GM19240 (cell line): ENCODE results near the gene MOB3B.

Experiments used
- DNase-seq: peaks from one replicate; pipeline ENCODE4 v3.0.0; 2011; ENCODE audit warnings: low spot score; ENCODE audit not compliant: insufficient read length

Gene MOB3B

DNA sequence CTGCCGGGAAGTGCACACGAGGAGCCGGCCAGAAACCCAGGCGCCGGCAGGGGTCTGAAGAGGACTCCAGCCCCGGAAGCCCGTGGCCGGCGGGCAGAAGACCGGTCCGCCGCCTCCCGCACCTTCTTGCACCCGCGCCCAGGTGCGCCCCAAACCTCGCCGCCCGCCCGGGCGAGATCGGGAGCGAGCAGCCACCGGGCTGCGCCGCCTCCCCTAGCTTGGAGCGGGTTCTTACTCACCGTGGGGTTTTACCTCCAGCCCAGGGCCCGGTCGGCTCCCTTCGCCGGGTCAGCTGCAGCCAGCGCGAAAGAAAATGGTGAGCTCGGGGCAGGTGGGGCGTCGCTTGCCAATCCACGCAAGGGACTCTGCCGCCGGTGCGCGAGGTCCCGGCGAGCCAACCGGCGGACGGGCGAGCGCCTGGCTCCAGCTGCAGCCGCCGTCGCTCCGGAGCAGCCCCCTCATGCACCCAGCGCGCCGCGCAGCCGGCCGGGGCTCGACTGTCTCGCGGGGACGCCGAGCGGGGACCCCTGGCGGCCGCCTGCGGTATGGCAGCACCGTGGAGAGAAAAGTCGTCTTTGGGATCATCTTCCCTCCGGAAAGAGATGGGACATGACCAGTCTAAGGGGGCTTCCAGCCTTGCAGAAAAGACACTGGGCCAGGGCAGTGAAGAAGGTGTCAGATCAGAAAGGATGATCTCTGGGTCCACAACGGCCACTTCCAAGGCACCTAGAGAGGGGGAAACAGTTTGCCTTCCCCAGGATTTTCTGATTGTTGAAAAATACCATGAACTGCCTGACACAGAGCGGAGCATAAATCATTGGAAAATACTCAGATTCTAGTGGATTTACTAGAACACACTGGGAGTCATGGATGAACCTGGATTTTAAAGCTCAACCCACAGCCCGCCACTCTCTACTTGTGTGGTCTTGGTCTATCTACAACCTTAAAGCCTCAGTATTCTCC is at the start of gene MOB3B:
TSS of gene MOB3B (minus strand) at position 499 of the 963 bp plus-strand sequence. CDS start 74,264 bp downstream, outside the sequence.
- DNase-seq, result peak; percentile 58

GRCh38 chr9:27573634-27574590 is 44.3 kb upstream of the MOB3B start:
- peak; percentile 72 for DNase-seq

DNA sequence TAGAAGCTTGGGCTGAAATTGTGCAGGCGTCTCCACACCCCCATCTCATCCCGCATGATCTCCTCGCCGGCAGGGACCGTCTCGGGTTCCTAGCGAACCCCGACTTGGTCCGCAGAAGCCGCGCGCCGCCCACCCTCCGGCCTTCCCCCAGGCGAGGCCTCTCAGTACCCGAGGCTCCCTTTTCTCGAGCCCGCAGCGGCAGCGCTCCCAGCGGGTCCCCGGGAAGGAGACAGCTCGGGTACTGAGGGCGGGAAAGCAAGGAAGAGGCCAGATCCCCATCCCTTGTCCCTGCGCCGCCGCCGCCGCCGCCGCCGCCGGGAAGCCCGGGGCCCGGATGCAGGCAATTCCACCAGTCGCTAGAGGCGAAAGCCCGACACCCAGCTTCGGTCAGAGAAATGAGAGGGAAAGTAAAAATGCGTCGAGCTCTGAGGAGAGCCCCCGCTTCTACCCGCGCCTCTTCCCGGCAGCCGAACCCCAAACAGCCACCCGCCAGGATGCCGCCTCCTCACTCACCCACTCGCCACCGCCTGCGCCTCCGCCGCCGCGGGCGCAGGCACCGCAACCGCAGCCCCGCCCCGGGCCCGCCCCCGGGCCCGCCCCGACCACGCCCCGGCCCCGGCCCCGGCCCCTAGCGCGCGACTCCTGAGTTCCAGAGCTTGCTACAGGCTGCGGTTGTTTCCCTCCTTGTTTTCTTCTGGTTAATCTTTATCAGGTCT is 43.5 kb upstream of the MOB3B start, which contains the start of gene C9orf72:
TSS of gene C9orf72 (minus strand) at position 564 of the 716 bp plus-strand sequence. CDS start 6,361 bp downstream, outside the sequence.
- DNase-seq, result peak; percentile 32

DNA sequence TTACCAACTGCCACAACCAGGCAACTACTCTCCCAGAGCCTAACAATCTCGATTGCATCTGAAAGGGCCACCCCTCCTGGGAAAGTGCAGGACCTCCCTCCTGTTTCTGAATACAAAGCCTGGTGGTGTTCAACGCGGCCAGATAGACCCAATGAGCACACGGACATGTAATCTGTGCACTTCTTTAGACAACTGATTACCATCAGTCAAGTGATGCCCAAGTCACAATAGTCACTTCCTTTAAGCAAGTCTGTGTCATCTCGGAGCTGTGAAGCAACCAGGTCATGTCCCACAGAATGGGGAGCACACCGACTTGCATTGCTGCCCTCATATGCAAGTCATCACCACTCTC is 42.9 kb upstream of the MOB3B start:
- DNase-seq, result no peak

DNA sequence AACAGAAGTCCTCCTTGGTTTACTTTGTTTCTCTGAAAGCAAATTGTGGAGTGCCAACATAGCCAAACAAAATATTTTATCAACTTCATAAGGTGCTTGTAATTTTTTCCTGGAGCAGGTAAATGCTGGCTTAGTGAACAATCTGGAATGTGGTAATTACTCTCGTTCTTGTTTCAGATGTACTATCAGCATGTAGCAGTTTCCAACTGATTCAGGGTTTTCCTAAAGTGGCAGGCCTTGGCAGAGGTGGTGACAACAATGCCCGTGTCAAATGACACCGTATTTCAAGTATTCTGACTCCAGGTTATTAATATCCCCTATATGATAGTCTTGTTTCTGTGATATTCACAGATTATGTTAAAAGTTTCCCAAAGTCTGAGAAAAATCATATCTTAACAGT is 42.4 kb upstream of the MOB3B start:
- no peak for DNase-seq

GRCh38 chr9:27571011-27571410 is 41.4 kb upstream of the MOB3B start:
- no peak for DNase-seq

DNA sequence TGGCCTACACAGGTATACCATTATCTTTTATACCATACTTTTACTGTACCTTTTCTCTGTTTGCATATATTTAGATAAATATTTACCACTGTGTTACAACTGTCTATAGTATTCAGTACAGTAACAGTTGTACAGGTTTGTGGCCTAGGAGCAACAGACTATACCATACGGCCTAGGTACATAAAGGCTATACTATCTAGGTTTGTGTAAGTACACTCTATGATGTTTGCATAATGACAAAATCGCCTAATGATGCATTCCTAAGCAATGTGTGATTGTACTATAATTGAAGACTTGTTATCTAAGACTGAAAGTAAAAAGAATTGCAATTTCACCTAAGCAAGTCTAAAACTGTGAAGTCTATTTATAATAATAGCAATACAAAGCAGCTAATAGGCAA is 39.8 kb upstream of the MOB3B start:
- no peak for DNase-seq

DNA sequence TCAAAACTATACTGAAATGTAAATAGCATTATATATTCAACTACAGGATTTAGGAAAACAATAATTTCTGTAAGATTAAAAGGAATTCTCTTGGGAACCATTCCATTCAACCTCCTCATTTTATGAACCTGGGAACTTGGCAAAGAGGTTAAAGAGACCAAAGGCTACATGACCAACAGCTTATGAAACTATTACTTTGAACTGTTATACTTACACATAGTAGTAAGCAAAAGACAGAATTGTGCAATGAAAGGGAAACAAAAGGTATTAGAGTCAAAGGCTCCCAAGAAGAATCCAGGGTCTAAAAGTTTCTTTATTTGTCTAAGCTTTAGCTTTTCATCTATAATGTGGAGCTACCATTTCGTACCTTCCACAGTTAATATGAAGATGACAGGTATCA is 36.5 kb upstream of the MOB3B start:
- DNase-seq, result no peak

DNA sequence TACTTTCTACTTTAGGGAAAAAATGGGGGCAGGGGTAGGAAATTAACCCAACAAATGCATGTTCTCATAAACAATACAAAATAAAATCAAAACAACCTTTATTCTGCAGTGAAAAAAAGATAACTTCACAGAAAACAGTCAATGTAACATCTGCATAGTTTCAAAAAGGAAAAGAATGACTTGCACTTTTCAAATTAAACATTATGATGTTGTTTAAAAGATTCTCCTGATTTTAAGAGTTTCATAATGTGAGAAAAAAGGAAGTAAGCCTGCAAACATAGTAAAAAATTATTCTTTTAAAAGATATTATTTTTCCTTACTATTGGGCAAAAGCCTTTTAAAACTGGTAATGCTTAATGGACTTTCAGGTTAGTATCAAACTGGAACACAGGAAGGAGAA is 36.1 kb upstream of the MOB3B start:
- DNase-seq, result no peak

DNA sequence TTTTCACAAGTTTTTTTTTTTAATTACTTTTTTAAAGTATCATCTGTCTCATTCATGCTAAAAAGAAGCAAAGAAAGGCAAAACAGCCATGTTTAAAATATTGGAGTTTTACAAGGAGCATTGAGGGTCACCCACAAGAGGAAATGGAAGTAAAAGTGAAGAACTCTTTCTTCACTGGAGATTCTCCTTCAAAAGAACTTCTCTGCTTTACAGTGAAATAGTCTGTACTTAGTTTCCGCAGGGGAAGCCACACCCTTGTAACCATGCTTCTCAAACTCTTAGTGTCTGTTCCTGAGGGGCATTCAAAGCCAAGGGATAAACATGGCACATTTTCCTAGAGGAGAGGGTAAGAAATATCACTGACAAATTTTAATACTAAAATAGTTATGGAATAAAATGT is 35.1 kb upstream of the MOB3B start:
- DNase-seq, result no peak

DNA sequence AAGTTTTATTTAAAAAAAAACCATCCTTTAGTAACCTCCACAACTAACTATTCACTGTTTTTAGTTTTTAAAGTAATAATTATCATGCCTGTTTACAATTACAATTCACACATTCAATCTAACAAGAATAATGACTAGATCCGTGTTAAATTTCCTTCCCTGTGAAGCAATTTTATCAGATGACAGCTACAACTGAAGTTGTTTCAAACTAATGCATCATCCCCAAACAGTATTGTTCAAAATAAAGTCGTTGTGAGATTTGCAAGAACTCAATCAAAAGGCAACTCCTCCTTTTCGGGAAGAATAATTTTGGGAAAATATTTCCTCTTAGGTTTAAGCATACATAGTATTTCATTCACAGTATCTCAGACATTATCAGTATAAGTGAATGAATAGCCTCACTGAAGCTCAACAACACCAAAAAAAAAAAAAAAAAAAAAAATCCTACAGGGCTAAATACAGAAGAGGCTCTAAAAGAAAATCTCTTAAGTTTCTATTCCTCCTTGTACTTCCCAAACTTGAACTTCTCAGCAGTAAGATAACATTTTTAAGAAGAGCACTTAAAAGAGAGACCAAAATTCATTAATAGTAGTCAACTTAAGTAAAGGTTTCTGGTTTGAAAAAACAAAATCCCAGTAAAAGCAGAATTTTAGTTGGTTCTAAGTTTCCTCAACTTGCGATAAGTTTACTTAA is 34.3 kb upstream of the MOB3B start:
- DNase-seq, result no peak

- DNase-seq, result no peak
Measured at GRCh38 chr9:27561685-27562084, 32.1 kb upstream of the MOB3B start.

GRCh38 chr9:27560457-27560856 is 30.8 kb upstream of the MOB3B start:
- no peak for DNase-seq

DNA sequence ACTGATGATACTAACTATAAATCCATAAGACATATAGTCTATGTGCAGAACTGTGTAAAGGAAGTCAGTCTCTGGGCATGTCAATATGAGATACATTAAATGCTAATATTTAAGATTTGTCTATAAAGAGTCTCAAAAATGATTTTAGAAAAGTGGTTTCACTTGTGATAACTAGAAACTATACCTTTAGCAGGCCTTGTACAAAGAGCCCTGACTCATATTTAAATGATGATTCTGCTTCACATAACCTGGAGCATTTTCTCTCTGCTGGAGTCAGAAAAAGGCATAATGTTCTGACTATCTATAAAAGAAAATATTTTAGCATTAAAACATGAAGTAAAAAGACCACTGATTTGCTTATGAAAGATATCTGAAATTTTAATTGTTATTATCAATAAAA is 28.7 kb upstream of the MOB3B start:
- DNase-seq, result no peak

DNA sequence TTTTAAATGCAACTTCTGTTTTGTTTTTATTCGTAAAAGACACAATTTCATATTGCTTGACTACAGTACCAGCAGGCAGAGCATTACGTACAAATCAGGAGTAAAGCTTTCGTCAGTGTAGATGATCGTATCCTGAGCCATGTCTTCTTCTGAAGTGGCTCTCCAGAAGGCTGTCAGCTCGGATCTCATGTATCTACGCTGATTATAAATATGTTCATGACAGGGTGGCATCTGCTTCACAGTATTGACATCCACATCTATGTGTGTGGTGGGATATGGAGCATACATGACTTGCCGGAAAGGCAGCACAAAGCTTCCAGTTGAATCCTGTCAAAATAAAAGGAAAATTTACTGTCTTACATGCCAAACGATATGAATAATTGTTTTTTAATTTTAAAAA is 26.9 kb upstream of the MOB3B start:
- no peak for DNase-seq

- no peak for DNase-seq
Measured at GRCh38 chr9:27554712-27555111, 25.1 kb upstream of the MOB3B start.

DNA sequence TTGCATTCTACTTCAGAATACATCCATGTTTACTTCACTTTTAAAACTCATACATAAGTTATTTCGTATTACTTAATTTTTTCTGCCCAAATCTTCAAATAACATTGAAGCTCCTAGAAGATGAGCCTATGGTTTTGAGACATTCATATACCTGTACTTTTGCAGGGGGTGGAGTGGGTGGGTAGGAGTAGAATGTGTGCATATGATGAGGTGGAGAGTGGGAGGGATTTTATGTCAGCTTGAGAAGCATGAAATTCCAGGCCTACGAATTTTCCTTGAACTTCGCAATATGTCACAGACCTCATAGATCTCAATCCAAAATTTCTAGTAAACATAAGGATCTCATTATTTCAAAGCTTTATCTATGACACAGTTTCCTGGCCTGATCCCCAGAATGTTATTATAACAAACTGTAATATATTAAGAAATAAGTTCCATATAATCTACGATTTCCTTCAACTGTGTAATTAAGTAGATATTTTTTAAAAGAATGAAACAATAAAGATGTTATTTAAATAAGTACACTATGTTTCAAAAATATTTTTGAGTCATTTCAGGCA is 19.7 kb upstream of the MOB3B start:
- no peak for DNase-seq

DNA sequence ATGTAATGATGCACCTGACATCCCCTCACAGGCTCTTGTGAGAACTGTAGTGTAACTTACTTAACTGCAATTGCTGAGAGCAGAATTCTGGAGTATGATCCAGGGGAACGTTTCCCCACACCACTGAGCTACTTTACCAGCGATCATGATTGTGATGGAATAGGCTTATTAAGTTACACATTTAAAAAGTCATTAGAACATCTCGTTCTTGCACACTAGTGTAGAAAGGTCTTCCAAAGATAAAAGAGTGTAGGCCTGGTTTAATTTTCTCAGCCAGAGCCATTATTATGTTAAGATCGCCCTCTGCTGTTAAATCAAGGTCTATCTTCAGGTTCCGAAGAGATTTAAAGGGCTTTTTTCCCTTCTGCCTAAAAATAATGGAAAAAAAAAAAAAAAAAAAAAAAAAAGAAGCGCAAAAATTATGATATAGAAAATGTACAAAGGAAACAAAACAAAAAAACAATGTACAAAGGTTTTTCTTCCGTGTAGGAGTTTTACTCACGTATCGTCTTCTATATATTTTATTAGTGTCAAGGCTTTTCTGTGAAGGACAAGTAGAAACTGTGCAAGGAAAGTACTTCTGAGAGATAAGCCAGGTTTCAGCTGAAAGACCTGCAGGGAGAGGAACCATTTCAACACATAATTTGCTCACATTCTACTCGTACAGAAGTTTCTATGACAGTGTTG is 18.6 kb upstream of the MOB3B start:
- no peak for DNase-seq

- DNase-seq, result no peak
Measured at GRCh38 chr9:27545471-27545870, 15.9 kb upstream of the MOB3B start.

- no peak for DNase-seq
Measured at GRCh38 chr9:27542508-27542907, 12.9 kb upstream of the MOB3B start.
